GM20000 (cell line): ENCODE measurements around the gene FRY.

Source experiments
- DNase-seq: peaks from one replicate; pipeline ENCODE4 v3.0.0; 2012; ENCODE audit warnings: low spot score
- CTCF ChIP-seq: IDR thresholded peaks from 2 replicates; pipeline ENCODE4 v1.5.1; 2012; ENCODE audit warnings: mild to moderate bottlenecking, control low read depth; ENCODE audit errors: extremely low read depth, missing control alignments

The FRY gene

DNA sequence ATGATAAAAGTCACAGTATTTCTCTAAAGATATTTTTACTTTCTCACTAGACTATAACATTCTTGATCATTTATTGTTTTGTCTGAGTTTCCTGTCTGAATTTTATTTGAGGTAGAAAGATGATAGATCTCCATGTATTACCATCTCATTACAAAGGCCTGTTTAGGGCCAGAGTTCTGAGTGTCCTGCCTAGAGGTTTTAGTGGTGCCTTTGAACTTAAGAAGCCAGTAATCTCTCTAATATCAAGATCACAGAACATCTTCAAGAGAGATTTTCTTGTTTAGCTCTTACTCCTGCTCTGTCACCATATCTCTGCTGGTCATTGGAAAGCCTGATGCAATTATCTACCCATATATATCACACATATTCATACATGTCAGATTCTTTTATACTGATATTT is 182.1 kb downstream of the FRY start:
- no peak for TF ChIP-seq CTCF
- no peak for DNase-seq

GRCh38 chr13:32214071-32214470 is 182.5 kb downstream of the FRY start:
- TF ChIP-seq CTCF, result no peak
- DNase-seq, result no peak

DNA sequence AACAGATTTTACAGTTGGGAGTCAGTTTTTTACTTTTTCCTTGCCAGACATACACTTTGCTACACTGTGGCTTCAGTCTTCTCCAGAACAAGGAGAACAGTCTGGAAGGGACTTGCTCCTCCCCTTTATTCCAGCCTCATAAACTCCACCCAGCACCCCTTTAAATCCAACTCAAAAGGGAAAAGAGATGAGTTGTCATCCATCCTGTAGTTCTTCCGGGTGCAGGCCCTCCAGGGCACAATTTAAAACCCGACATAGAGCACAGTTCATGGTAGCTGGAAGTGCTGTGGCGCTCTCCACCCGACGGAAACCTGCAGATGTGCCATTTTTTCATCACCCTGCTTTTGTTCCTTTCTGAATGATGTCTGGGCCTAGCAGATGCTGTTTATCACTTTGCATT is 184.7 kb downstream of the FRY start:
- TF ChIP-seq CTCF, result no peak
- no peak for DNase-seq

GRCh38 chr13:32222046-32222676 is 190.6 kb downstream of the FRY start:
- no peak for TF ChIP-seq CTCF
- DNase-seq, result no peak

DNA sequence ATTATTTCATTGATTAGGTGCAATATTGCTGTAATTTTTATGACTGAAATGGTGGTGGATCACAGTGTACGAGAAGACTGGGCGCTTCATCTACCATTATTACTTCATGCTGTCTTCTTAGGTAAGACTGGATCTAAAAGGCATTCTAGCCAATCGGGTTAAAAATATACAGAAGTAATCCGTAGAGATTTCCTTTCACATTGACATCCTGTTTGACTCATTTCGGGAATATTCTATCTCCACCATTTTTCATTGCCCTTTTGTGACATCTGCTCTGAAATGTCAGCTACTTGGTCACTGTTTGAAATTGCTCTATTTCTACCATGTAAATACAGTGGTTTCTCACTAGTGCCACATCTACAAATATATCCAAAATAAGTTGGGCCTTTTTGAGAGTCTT is 193.3 kb downstream of the FRY start:
- DNase-seq, result no peak
- no peak for TF ChIP-seq CTCF

DNA sequence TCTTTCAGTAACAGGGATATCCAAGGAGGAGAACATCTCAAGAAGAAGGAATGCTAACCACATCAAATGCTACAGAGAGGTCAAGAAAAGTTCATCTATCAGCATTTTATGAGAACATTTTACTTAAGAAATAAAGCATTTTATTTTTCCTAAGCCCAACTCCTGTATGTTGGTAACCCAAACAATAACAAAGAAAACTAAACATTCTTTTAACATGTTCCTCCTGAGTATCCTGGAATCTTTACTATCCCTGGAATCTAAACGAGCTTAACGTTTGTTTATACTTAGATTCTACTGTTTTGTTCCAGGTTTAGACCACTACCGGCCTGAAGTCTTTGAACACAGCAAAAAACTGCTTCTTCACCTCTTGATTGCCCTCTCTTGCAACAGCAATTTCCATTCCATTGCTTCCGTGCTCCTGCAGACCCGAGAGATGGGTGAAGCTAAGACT is 193.9 kb downstream of the FRY start:
- DNase-seq, result no peak
- no peak for TF ChIP-seq CTCF

- no peak for DNase-seq
- TF ChIP-seq CTCF, result no peak
Observed at GRCh38 chr13:32228330-32229041, 196.9 kb downstream of the FRY start.
